NCI-H345 (cell line): ENCODE measurements around the gene RGS9.
"Not testable (repeated sequence)": the region's sequence is repeated elsewhere in the genome, so short reads cannot be mapped to it uniquely, and the experiment has no call there.

Source experiments
- DNase-seq: peaks from one replicate; lab custom pipeline; 2025; lab: John Stamatoyannopoulos, UW

Gene RGS9

DNA sequence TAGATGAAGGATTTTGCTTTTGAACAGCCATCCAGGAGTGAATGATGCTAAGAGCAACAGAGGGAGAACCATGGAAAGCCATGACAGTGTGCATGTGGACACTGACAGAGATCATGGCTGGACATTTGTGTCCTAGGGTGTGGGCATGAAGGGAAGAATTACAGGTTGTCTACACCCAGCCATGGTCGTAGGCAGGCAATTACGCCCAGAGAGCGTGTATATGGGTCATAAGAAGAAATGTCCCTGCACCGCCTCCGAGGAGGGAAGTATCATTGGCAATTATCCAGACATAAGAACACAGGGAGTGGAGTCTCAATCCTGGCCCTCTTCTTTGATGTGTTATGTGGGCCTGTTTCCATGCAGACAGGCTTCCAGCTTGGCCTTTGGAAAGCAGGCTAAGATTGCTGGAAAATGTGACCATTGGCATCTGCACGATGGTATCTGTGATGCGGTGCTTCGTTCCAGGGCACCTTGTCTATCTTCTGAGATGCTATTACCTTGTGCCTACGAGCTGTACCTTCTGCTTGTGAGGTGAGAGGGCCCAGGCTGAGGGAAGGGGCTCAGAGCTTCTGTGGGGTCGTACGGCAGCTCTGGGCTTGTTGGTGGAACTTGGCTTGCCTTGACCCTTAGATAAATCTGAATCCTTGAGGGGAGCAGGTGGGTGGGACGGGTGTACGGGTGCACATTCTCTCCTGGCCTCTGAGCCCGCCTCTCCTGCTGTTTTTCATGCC, 19.8 kb downstream of the RGS9 start:
- no peak for DNase-seq

DNA sequence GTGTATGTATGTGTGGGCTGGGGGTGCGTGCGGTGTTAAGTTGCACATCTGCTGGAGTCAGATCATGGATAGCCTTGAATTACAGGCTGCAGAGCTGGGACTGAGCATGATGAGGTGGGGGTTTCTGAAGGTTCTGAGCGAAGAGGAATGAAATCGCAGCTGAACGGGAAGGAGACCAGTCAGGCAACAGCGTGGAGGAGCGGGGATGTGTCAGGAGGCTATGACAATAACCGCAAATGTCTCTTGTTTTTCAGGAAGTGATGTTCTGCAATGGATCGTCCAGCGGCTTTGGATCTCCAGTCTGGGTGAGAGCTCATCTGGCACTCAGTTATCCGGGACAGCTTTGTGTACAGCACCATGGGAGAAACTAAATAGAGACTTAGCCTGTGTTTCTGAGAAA, 20.9 kb downstream of the RGS9 start:
- DNase-seq, result no peak

DNA sequence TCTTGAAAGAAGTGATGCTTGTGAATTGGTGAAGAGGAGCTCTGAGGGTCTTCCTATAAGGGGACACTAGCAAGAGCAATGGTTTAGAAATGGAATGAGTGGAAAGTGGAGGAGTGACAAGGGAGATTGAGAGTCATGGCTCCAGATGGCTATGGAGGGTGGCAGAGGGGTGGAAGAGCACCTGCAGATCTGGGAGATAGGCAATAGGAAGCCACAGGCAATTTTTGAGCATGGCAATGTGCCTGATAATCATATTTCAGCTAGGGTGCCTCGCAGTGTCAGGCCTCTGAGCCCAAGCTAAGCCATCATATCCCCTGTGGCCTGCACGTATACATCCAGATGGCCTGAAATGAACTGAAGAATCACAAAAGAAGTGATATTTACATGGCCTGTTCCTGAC, 21.5 kb downstream of the RGS9 start:
- no peak for DNase-seq

DNA sequence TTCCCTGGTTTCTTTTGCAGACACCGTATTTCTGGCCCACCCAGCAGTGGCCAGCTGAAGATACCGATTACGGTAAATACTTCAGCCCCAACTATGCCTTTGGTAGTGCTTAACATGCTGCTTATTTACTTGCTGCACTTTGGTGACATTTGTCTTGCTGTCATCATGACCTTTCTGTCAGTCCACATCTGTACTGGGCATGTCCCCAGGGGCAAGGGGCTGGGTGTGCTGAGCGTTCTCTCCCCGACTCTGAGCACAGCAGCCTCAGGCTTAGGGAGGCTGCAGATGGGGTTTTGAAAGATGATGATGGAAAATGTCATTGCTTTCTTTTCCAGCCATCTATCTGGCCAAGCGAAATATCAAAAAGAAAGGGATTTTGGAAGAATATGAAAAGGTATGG, 23.3 kb downstream of the RGS9 start:
- no peak for DNase-seq

DNA sequence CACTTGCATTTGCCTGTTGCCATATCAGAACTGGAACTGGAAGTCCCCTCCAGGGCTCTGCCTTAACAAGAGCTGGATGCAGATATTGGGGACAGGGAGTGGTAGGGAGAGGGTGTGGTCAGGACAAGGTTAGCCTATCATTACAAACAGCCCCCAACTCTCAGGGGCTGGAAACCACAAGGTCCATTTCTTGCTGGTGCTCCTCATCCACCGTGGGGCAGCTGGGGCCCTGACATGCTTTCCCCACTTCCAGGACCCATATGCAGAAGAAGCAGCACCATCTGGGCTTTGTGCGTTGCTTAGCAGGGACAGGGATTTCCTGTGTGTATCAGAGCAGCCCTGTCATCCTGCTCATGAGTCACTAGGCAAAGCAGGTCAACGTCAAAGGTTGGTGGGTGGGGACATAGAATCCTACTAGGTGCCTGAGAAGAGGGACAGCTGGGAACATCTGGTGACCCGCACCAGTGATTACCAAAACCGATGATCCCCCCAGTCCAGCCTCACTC, 26.9 kb downstream of the RGS9 start:
- no peak for DNase-seq

DNA sequence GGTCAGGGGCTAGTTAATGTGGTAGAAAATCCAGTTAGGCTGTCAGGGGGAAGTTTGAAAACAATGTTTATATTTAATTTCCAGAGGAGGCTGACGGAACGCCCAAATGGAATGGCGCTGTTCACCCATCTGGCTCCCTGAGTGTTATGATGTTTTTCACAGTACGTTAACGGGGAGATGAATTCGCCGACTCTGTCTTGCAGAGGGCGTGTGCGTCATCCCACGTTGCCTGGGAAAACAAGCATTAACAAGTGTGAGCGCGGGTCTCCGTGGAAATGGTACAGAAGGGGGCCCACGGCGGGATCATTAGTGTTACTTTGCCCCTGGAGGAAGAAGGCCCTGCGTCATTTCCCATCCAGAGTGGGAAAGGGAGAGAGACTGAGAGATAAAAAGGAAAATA, 29.6 kb downstream of the RGS9 start:
- no peak for DNase-seq

DNA sequence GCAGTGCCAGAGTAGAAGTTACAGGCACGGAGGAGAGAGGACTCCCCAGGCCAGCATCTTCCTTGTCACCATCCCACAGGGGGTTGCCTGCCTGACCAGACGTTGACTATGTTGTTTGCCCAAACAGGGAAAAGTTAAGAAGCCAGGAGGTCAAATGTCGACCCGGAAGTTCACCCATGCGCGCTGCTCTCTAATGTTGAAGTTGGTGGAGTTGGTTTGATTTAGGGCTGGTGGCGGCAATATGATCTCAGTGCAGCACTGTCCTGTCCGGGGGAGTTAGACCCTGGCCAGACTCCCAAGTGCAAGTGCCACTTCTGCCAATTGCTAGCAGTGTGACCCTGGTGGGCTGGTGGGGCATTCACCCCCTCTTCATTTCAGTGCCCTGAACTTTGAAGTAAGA, 30.4 kb downstream of the RGS9 start:
- DNase-seq, result no peak

DNA sequence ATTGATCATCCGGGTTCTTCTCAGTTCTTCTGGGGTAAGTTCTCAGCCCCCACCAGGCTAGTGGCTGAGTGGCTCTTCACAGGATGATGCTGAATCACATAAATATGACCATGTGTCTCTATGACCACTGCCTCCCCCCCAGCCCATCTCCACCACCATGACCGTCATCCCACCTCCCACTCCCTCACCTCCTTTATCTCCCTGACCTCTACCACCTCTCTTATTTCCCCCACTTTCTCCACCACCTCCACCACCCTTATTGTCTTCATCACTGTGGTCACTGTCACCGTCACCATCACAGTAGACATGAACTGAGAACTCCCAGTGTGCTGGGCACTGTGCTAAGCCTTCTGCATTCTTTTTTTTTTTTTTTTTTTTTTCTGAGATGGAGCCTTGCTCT, 32.5 kb downstream of the RGS9 start:
- DNase-seq, result no peak

DNA sequence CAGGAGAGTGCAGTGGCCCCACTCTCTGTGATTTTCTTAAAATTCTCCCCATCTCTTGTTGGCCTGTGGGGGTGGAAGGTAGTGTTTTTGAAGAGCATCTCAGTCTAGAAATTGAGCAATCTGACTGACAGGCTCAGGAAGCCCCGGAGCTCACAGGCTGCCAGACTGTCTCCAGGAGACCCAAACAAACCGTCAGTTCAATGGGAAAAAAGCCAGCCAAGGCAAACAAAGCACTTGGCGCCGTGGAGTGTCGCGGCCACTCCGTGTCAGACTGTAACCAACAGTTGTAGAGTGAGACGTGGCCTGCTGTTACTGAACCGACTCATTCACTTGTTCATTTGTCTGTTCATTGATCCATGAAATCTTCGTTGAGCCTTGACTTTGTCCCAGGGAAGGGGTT, 33.7 kb downstream of the RGS9 start:
- peak; percentile 77 for DNase-seq

DNA sequence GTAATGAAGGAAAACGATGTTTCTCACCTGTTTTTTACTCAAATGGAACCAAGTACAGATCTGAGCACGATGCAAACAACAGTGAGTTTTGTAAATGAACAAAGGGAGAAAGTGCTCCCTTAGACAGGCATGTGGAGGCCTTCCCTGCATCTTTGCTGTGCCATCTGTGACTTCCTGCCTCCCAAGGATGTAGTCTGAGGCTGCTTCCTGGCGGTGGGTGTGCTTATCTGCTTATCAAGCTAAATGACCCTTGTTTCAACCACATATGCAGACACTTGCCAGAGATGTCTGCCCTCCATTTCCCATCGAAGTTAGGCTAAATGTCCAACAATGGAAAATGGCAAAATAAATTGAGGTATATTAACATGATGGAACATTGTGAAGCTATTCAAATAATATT, 34.6 kb downstream of the RGS9 start:
- DNase-seq, result no peak

DNA sequence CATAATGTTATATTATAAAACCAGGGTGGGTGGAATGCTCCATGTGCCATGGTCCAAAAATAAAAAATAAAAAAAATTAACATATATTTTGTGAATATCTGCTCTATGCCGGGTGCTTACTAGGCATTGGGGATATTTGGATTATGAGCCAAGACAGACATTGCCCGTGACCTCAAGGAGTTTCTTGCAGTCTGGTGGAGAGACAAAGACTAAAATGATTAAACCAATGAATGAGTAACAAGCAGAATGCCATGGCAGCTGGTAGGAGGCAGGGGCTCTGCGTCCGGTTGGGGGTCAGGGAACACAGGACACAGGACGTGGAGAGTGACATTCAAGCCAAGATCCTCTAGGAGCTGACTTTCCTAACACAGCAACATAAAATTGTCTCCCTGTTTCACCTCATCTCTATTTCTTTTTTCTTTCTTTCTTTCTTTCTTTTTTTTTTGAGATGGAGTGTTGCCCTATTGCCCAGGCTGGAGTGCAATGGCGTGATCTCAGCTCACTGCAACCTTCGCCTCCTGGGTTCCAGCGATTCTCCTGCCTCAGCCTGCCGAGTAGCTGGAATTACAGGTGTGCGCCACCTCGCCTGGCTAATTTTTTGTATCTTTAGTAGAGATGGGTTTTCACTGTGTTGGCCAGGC, 35.4 kb downstream of the RGS9 start:
- DNase-seq, result no peak

DNA sequence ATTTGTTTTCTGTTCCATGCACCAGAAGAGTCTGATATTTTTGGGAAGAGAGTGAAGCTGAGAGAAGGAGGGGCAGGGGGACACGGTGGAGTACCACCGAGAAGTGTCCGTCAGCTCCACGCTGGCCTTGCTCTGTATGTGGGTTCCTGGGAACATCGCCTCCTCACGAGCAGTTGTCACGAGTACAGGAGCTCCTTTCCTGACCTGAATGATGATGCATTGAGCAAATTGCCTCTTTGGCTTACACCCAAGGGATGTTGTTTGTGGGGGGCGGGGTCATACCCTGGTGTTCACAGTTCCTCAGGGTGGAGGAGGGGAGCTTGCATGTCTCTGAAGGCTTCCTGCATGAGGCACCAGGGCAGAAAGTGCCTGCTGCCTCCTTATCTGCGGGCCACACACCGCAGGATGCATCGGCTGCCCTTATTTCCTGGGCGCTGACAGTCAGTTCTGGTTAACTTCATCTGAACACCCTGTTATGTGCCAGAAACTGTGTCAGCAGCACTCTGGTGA, 36.2 kb downstream of the RGS9 start:
- peak; percentile 25 for DNase-seq

DNA sequence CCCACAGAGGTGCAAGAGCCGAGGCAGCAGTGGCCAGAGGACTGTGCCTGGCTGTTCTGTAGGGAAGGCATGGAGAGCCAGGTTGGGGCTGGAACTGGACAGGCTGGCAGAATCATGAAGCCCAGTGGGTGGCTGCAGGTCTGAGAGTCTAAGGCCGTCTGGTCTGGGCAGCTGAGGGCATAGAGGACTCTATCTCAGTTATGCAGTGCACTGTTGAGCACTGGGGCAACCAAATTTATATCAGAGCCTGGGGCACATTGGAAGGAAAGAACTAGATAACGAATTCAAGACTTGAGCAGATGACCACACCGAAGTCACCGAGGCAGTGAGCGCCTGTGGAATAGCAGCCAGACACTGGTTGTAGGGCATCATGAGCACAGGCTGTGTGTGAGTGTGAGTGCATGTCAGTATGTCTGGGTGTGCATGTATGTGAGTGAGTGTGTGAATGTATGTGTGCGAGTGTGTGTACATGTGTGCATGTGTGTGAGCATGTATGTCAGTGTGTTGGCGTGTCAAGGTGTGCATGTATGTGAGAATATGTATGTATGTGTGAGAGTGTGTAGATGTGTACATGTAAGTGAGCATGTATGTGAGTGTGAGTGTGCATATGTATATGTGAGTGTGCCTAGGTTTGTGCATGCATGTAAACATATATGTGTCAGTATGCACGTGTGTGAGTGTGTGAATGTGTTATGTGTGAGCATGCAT, 37.0 kb downstream of the RGS9 start:
- DNase-seq, result no peak

DNA sequence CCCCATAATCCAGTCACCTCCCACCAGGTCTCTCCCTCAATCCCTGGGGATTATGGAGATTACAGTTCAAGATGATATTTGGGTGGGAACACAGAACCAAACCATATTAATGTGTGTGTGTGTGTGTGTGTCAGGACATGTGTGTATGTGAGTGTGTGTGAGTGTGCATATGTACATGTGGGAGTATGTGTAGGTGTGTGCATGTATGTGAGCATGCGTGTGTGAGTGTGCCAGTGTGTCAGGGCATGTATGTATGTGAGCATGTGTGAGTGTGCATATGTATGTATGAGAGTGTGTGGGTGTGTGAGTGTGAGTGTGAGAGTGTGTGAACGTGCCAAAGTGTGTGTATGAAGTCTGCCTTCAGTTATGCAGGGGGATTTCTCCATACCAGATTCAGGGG, 37.8 kb downstream of the RGS9 start:
- no peak for DNase-seq

DNA sequence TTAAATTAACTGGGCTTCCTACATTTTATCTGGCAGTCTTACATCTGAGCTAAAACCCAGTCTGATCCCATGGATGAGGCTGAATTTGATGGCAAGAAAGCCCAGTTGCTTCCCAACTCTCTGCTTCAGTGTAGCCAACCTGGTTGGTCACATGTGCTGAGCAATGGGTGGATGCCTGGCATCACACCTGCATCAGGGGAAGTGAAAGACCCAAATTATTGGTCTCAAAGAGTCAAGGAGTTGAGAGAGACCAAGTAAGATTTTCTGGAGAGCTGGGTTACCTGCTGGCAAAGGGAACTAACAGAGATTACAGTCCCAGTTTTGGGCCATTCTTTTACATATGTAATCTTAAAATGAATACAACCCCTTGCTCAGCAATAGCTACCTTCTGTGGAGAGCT, 38.8 kb downstream of the RGS9 start:
- DNase-seq, result no peak

DNA sequence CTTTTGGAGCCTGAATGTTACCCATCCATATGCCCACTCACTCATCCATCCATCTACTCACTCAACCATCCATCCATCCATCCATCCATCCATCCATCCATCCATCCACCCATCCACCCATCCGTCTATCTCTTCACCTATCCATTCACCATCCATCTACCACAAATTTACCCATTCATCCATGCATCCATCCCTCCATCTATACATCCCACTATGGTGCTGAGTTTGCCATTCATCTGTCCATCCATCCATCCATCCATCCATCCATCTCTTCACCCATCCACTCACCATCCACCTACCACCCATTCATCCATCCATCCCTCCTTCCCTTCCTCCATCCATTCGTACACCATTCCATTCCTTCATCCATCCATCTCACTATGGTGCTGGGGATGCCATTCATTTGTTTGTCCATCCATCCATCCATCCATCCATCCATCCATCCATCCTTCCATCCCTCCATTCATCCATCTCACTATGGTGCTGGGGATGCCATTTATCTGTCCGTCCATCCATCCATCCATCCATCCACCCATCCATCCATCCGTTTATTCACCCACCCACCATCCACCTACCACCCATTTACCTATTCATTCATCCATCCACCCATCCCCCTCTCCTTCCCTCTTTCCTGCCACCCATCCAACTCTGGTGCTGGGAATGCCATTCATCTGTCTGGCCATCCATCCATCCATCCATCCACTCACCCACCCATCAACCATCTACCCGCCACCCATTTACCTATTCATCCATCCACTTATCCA, 39.7 kb downstream of the RGS9 start:
- DNase-seq, result no peak

DNA sequence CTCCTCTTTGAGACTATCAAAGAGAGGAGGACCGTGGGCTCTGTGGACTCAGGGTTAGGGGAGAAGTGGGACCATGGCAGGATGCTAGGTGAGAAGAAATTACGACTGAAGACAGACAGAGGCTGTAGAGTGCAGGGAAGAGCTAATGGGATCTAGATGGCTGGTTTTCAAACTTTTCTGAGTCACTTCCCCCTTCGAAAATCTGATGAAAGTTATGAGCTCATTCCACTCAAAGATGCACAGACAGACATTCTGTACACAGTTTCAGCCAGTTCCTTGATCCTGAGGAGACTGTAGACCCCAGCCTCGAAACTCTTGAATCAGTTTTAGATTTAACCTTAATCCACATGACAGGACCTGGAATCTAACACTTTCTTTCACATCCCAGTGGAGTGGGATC, 40.7 kb downstream of the RGS9 start:
- no peak for DNase-seq

DNA sequence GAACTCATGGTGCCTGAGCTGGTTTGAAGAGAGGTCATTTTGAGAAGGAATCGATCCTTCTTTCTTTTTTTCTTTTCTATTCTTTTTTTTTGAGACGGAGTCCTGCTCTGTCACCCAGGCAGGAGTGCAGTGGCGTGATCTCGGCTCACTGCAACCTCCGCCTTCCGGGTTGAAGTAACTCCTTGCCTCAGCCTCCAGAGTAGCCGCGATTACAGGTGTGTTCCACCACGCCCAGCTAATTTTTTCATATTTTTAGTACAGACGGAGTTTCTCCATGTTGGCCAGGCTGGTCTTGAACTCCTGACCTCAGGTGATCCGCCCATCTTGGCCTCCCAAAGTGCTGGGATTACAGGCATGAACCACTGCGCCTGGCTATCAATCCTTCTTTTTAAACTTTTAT, 43.1 kb downstream of the RGS9 start:
- DNase-seq, result not testable (repeated sequence)

DNA sequence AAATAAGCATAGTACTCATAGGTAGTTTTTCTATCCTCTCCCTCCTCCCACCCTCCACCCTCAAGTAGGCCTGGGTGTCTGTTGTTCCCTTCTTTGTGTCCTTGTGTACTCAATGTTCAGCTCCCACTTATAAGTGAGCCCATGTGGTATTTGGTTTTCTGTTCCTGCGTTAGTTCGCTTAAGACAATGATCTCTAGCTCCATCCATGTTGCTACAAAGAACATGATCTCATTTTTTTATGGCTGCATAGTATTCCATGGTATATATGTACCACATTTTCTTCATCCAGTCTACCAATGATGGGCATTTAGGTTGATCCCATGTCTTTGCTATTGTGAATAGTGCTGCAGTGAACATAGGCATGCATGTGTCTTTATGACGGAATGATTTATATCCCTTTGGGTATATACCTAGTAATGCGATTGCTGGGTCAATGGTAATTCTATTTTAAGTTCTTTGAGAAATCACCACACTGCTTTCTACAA, 43.6 kb downstream of the RGS9 start:
- not testable (repeated sequence) for DNase-seq

DNA sequence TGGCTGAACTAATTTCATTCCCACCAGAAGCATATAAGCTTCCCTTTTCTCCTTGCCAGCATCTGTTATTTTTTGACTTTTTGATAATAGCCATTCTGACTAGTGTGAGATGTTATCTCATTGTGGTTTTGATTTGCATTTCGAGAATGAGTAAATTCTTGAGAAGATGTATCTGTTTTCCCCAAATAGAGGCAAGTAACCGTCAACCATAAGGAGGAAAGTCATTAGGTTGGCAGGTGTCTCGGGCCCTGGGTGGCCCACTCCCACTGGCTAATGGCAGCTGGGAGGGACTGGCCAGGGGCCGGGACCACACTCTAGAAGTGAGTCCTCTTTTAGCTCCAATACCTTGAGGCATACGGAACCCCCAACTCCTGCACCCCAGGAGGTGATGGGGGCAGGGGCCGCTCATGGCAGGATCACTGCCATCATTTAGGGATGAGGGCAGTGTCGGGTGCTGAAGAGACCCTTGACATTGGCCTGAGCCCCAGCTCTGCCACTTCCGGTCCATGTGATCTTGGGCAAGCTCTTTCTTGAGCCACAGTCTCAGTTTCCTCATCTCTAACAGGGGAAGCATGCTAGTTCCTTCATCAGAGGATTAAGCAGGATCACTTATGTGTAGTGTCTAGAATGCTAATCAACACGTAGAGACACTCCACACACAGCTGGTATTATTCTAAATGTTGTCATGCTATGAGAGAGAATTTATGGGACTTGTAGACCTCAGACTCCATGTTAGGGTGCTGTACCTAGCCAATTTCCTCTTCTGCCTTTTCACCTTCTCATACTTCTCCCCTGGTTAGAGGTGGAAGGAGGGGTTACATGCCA, 44.3 kb downstream of the RGS9 start:
- DNase-seq, result no peak

DNA sequence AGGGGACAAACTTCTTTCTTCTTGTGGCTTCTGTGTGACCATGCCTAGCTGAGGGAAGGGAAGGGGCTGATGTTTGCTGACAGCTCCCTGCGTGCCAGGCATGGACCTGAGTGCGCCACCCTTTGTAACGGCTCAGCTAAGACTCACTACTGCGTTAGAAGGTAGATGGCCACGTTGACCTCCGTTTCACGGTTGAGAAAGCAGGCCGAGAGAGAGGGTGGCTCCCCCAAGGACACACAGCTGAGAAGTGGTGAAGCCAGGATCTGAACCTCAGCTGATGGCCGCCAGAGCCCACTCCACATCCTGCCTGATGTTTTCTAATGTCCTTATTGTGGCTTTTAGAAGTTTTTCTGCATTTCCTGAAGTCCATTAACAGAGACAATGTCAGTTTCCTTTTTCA, 45.1 kb downstream of the RGS9 start:
- no peak for DNase-seq
